ENCODE measurements around the gene SUMO4. TPM values are rescaled to one million over a fixed set of nuclear protein-coding genes. Genes with fewer than 3 reads are reported as not detected.

The SUMO4 gene
- total RNA-seq, 2 donors from 2014 or later = 0.67 to 1.3 TPM

DNA sequence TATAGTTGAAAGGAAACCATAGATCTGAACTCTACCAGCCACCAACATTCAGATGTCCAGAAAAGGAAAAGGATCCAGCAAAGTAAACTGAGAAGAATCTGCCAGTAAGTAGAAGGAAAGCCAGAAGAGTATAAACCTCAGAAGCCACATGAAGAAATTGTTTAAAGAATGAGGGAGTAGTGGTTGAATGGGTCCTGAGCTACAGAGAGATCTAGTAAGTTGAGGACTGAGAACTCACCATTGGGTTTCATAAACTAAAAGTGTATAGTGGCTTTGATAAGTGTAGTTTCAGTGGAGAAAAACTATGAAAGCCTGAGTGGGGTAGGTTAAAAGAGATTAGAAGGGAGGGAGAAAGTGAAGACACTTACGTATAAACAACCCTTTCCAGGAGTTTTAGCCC, 32.0 kb upstream of the SUMO4 start:
- Histone ChIP-seq H3K9me3 (no peaks in the 10 kb centered on the region), H3K4me1 (peaks cover 0 to 25% of the 10 kb centered on the region in 2 donors), H3K36me3 (no peaks in the 10 kb centered on the region), H3K4me3 (no peak overlapping the region), H3K27ac (no peak overlapping the region), H3K27me3 (no peaks in the 10 kb centered on the region)
- TF ChIP-seq CTCF (IDR thresholded peaks at IDR 0.05) = no peak
- no peak for DNase-seq (ENCODE audit: low spot score)

GRCh38 chr6:149371154-149371553, 28.9 kb upstream of the SUMO4 start:
- DNase-seq (ENCODE audit: low spot score) = no peak
- Histone ChIP-seq H3K9me3 (no peaks in the 10 kb centered on the region), H3K27ac (no peak overlapping the region), H3K4me3 (no peak overlapping the region), H3K27me3 (no peaks in the 10 kb centered on the region), H3K4me1 (peaks cover 0 to 4% of the 10 kb centered on the region in 2 donors), H3K36me3 (peaks cover 5% of the 10 kb centered on the region)
- TF ChIP-seq CTCF (IDR thresholded peaks at IDR 0.05) = no peak

DNA sequence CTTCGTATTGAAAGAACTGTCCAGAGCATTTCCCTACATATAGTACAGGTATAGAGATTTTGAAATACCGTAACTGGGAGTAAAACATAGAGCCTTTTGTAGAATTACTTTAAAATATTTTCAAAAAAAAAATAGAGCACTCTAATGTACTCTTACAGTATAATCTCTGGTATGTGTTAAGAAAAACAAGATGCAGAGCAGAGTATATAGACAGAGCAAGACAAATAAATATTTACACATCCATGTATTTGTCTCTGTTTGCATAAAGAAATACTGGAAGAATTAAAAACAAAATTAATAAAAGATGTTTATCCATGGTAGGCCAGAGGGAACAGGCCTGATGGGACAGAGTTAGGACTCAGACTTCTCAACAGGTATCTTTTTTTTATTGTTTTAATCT, 28.0 kb upstream of the SUMO4 start:
- Histone ChIP-seq H3K4me1 (no peaks in the 10 kb centered on the region), H3K27me3 (no peaks in the 10 kb centered on the region), H3K4me3 (no peak overlapping the region), H3K27ac (no peak overlapping the region), H3K36me3 (peaks cover 5% of the 10 kb centered on the region), H3K9me3 (no peaks in the 10 kb centered on the region)
- no peak for DNase-seq (ENCODE audit: low spot score)
- no peak for TF ChIP-seq CTCF (IDR thresholded peaks at IDR 0.05)

DNA sequence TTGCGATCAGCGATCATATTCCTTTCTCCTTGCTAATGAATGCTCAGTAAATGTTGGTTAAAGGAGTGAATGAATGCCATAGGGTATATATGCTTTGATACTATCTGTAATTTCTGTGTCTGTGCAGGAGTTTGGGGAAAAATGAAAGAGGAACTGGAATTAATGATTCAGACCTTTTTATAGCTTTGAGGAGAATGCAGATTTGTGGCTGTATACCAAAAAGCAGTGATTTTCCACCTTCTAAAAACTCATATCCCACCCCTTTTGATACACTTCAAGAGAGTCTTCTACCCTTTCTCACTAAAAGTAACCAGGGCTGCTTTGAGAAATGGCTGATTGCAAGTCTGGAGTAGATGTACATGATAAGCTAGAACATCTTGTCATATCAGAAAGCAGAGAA, 26.6 kb upstream of the SUMO4 start:
- Histone ChIP-seq H3K27me3 (no peaks in the 10 kb centered on the region), H3K27ac (no peak overlapping the region), H3K36me3 (peaks cover 12% of the 10 kb centered on the region), H3K9me3 (no peaks in the 10 kb centered on the region), H3K4me3 (no peak overlapping the region), H3K4me1 (no peaks in the 10 kb centered on the region)
- no peak for TF ChIP-seq CTCF (IDR thresholded peaks at IDR 0.05)
- no peak for DNase-seq (ENCODE audit: low spot score)

GRCh38 chr6:149379977-149380376, 20.1 kb upstream of the SUMO4 start:
- DNase-seq (ENCODE audit: low spot score) = no peak
- peaks cover 41% of the 10 kb centered on the region for H3K36me3 ChIP-seq
- H3K27me3 ChIP-seq = no peaks in the 10 kb centered on the region
- no peak overlapping the region for H3K27ac ChIP-seq
- H3K4me3 ChIP-seq = no peak overlapping the region
- TF ChIP-seq CTCF (IDR thresholded peaks at IDR 0.05) = no peak
- no peaks in the 10 kb centered on the region for H3K4me1 ChIP-seq
- no peaks in the 10 kb centered on the region for H3K9me3 ChIP-seq

GRCh38 chr6:149380523-149380922, 19.5 kb upstream of the SUMO4 start:
- Histone ChIP-seq H3K4me1 (no peaks in the 10 kb centered on the region), H3K27me3 (no peaks in the 10 kb centered on the region), H3K4me3 (no peak overlapping the region), H3K9me3 (no peaks in the 10 kb centered on the region), H3K36me3 (peaks cover 41% of the 10 kb centered on the region), H3K27ac (no peak overlapping the region)
- TF ChIP-seq CTCF (IDR thresholded peaks at IDR 0.05) = no peak
- DNase-seq (ENCODE audit: low spot score) = no peak

Measured in right atrium auricular region (tissue), 2 donors.